ENCODE measurements around the gene CIC.

- TF ChIP-seq CTCF (IDR thresholded peaks at IDR 0.05) (no peak), POLR2A (IDR thresholded peaks at IDR 0.05) (no peak)
These were observed 33.9 kb upstream of the CIC start for GRCh38 chr19:42235181-42235580.
